AG09309 (cell line): Measurements from ENCODE around the gene ATP7B.
"Not testable (repeated sequence)": the region's sequence is repeated elsewhere in the genome, so short reads cannot be mapped to it uniquely, and the experiment has no call there.

Source experiments
- DNase-seq: peaks from one replicate; pipeline ENCODE4 v3.0.0-alpha.2; 2010; ENCODE audit warnings: low read depth
- H3K4me3 ChIP-seq: 2 replicates; pipeline ENCODE4 v1.5.1; 2011; ENCODE audit warnings: mild to moderate bottlenecking, low read depth, low read length, moderate library complexity; ENCODE audit not compliant: control insufficient read depth
- CTCF ChIP-seq: IDR thresholded peaks from 2 replicates; pipeline ENCODE4 v1.5.1; 2011; ENCODE audit warnings: mild to moderate bottlenecking, low read depth, low read length, inconsistent platforms; ENCODE audit not compliant: insufficient read depth, control insufficient read depth; ENCODE audit errors: missing control alignments

The ATP7B gene

GRCh38 chr13:51997186-51997585 is 14.1 kb downstream of the ATP7B start:
- no peak overlapping the region for H3K4me3 ChIP-seq
- no peak for DNase-seq
- TF ChIP-seq CTCF = no peak

DNA sequence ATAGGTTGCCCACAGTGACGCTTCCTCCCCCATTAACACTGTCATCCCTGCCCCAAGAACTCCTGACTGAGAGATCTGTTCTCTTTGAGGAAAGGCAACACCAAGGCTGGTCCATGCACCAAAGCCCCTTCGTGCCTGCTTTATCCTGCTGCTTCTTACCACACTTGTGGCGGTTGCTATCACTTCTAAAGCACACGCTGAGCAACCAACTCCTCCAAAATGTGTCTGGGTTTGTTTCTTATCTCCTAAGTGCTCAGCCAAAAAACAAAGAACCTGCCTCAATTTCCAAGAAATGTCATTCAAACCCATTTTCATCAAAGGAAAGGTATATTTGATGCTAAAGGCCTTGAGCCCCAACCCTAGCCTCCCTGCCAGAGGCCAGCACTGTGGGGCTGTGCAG is 14.6 kb downstream of the ATP7B start:
- H3K4me3 ChIP-seq = no peak overlapping the region
- TF ChIP-seq CTCF = no peak
- DNase-seq = no peak

DNA sequence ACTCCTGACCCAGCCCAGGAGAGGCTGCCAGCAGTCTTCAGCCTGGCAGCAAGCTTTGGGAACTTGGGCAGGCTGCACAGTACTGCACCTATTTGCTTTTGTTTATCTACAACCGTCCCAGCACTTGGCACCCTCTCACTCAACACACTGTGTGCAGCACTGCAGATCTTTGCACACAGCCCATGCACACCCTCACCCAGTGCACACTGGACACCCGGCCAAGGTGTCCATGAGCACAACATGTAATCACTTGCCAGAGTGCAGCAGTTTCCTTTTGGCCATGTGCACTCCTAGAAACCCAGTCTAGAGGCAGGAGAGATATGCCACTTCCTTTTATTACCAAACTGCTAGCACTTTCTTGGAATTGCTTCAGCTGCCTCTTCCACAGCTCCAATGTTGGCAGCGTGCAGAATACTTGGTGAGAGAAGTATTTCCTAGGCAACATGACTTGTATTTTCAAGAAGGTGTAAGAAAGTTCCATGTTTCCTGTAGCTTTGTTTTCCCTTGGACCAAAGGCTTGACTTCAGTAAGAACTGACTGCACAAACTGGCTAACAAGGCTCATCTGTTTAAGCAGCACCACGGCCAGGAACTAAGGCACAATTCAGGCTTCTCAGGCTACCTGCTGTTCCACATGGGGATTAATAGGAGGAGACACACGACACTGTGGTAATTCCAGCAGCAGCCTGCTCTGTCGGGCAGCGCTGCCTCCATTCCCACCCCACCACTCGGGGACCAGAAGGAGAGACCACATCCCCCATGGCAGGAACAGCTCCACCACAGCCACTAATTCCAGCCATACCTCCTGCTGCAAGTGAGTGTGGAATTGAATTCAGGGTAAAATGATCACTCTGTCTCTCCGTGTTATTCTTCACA is 15.3 kb downstream of the ATP7B start:
- no peak for TF ChIP-seq CTCF
- peak; percentile 7 for DNase-seq
- H3K4me3 ChIP-seq = no peak overlapping the region

- DNase-seq = no peak
- no peak overlapping the region for H3K4me3 ChIP-seq
- TF ChIP-seq CTCF = no peak
These were observed 17.5 kb downstream of the ATP7B start for GRCh38 chr13:51993713-51994112.

GRCh38 chr13:51988988-51989618 is 22.1 kb downstream of the ATP7B start:
- TF ChIP-seq CTCF = no peak
- no peak for DNase-seq
- H3K4me3 ChIP-seq = no peak overlapping the region

- H3K4me3 ChIP-seq, DNase-seq: not testable (repeated sequence)
These were observed 26.3 kb downstream of the ATP7B start for GRCh38 chr13:51984904-51985303.

DNA sequence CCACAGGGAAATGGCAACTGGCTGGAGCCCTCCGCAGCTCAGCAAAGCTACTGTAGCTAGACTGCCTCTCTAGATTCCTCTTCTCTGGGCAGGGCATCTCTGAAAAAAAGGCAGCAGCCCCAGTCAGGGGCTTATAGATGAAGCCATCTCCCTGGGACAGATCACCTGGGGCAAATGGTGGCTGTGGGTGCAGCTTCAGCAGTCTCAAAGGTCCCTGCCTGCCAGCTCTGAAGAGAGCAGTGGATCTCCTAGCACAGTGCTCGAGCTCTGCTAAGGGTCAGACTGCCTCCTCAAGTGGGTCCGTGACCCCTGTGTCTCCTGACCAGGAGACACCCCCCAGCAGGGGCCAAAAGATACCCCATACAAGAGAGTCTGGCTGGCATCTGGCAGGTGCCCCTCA is 28.0 kb downstream of the ATP7B start:
- not testable (repeated sequence) for H3K4me3 ChIP-seq, DNase-seq
